Calu3 (cell line): Measurements from ENCODE around the gene OOSP4A. TPM values are rescaled to one million over a fixed set of nuclear protein-coding genes. Genes with fewer than 3 reads are reported as not detected.
"Not testable (repeated sequence)": the region's sequence is repeated elsewhere in the genome, so short reads cannot be mapped to it uniquely, and the experiment has no call there.

ENCODE experiments used
- BruUV-seq: library from RNA; stranded (reverse); fragments of 400-500 nt; replicated peaks from 2 replicates; lab custom pipeline; 2021; lab: Mats Ljungman, UMichigan
- CTCF ChIA-PET: fragments of 300-600 bp; sonication (Branson Sonifier 250); formaldehyde crosslinking; loops from one replicate; lab custom pipeline; 2022; ENCODE audit warnings: antibody characterized with exemption; lab: Charles Lee
- DNase-seq: peaks from one replicate; pipeline ENCODE4 v3.0.0; 2022
- H3K27ac Mint-ChIP-seq: one replicate; pipeline ENCODE4 v1.8.0; 2022; ENCODE audit warnings: mixed read lengths; ENCODE audit not compliant: unreplicated experiment
- H3K27me3 Mint-ChIP-seq: one replicate; pipeline ENCODE4 v1.8.0; 2022; ENCODE audit warnings: mixed read lengths; ENCODE audit not compliant: unreplicated experiment
- H3K36me3 Mint-ChIP-seq: one replicate; pipeline ENCODE4 v1.8.0; 2022; ENCODE audit warnings: mild to moderate bottlenecking, moderate library complexity, mixed read lengths; ENCODE audit not compliant: insufficient read depth, unreplicated experiment
- H3K4me1 Mint-ChIP-seq: one replicate; pipeline ENCODE4 v1.8.0; 2022; ENCODE audit warnings: mild to moderate bottlenecking, low read depth, mixed read lengths; ENCODE audit not compliant: unreplicated experiment
- H3K4me3 Mint-ChIP-seq: one replicate; pipeline ENCODE4 v1.8.0; 2022; ENCODE audit warnings: mild to moderate bottlenecking, low read depth, moderate library complexity, mixed read lengths; ENCODE audit not compliant: unreplicated experiment
- H3K9me3 Mint-ChIP-seq: one replicate; pipeline ENCODE4 v1.8.0; 2022; ENCODE audit warnings: low read depth, mixed read lengths; ENCODE audit not compliant: unreplicated experiment
- CTCF ChIP-seq: fragments of 200-600 bp; IDR thresholded peaks from one replicate; pipeline ENCODE4 v1.8.0; 2022; ENCODE audit warnings: antibody characterized with exemption; ENCODE audit not compliant: unreplicated experiment
- intact Hi-C: fragments of 100-400 bp; cut with micrococcal nuclease; formaldehyde crosslinking; loops from one replicate; pipeline ENCODE4 v1.10.0; 2022; ENCODE audit not compliant: unreplicated experiment
- total RNA-seq: library from RNA; stranded (reverse); gene quantifications from 2 replicates; pipeline ENCODE4 v1.2.3, GENCODE V29; 2022

The OOSP4A gene
- total RNA-seq, 1 experiment from 2014 or later: not detected

- no TSS peak for BruUV-seq
- Mint-ChIP-seq H3K36me3 (no peaks in the 10 kb centered on the region), H3K27ac (no peak overlapping the region), H3K4me1 (peaks cover 7% of the 10 kb centered on the region), H3K27me3 (no peaks in the 10 kb centered on the region), H3K4me3 (no peak overlapping the region), H3K9me3 (no peaks in the 10 kb centered on the region)
- intact Hi-C loops: no loop called here
- CTCF ChIA-PET: interaction anchor here (1.1 kb wide), 1 partner anchor 9 kb away, joined by 4 read pairs; the partner anchor contains the start of gene OOSP4A
- no peak for TF ChIP-seq CTCF
- no peak for DNase-seq
Observed at GRCh38 chr11:59973097-59973496, 9.3 kb downstream of the OOSP4A start.

- intact Hi-C loops: no loop called here
- Mint-ChIP-seq H3K9me3 (peaks cover 3% of the 10 kb centered on the region), H3K27me3 (no peaks in the 10 kb centered on the region), H3K4me3 (no peak overlapping the region), H3K36me3 (no peaks in the 10 kb centered on the region), H3K27ac (no peak overlapping the region), H3K4me1 (no peaks in the 10 kb centered on the region)
- BruUV-seq: no TSS peak
- DNase-seq: no peak
- no peak for TF ChIP-seq CTCF
- CTCF ChIA-PET: no interaction called here
Observed at GRCh38 chr11:59981106-59981770, 17.4 kb downstream of the OOSP4A start.

GRCh38 chr11:59982037-59982436 lies 18.2 kb downstream of the OOSP4A start:
- H3K36me3 Mint-ChIP-seq, CTCF ChIA-PET, intact Hi-C loops, H3K4me1 Mint-ChIP-seq, H3K27me3 Mint-ChIP-seq, H3K4me3 Mint-ChIP-seq, DNase-seq, H3K27ac Mint-ChIP-seq, H3K9me3 Mint-ChIP-seq, BruUV-seq: not testable (repeated sequence)

- Mint-ChIP-seq H3K4me1 (no peaks in the 10 kb centered on the region), H3K4me3 (no peak overlapping the region), H3K27me3 (no peaks in the 10 kb centered on the region), H3K9me3 (peaks cover 3% of the 10 kb centered on the region), H3K36me3 (no peaks in the 10 kb centered on the region), H3K27ac (no peak overlapping the region)
- TF ChIP-seq CTCF: no peak
- DNase-seq: no peak
- intact Hi-C loops: no loop called here
- BruUV-seq: no TSS peak
- CTCF ChIA-PET: no interaction called here
Observed at GRCh38 chr11:59983212-59983611, 19.4 kb downstream of the OOSP4A start.

GRCh38 chr11:59984368-59984767 lies 20.5 kb downstream of the OOSP4A start:
- H3K36me3 Mint-ChIP-seq: no peaks in the 10 kb centered on the region
- intact Hi-C loops: no loop called here
- no peak for TF ChIP-seq CTCF
- no peak overlapping the region for H3K27ac Mint-ChIP-seq
- no peak for DNase-seq
- no peak overlapping the region for H3K4me3 Mint-ChIP-seq
- no peaks in the 10 kb centered on the region for H3K27me3 Mint-ChIP-seq
- CTCF ChIA-PET: no interaction called here
- BruUV-seq: no TSS peak
- no peaks in the 10 kb centered on the region for H3K4me1 Mint-ChIP-seq
- H3K9me3 Mint-ChIP-seq: peaks cover 9% of the 10 kb centered on the region
